Activated naive CD4-positive, alpha-beta T cell treated with Interleukin-2 at 50 U/mL for 16 hours (primary cell): Measurements from ENCODE around the gene PPP6R1.

Source experiments
- DNase-seq: peaks from one replicate; pipeline ENCODE4 v3.0.0-alpha.2; 2020

The PPP6R1 gene

GRCh38 chr19:55257461-55258420 is 1.1 kb downstream of the PPP6R1 start:
- peak; percentile 37 for DNase-seq

- DNase-seq = no peak
Measured at GRCh38 chr19:55256562-55257460, 2.0 kb downstream of the PPP6R1 start.

- peak; percentile 41 for DNase-seq
Measured at GRCh38 chr19:55255618-55256423, 3.0 kb downstream of the PPP6R1 start.

GRCh38 chr19:55254625-55254977 is 4.2 kb downstream of the PPP6R1 start:
- no peak for DNase-seq

- peak; percentile 64 for DNase-seq
Measured at GRCh38 chr19:55253842-55254624, 4.8 kb downstream of the PPP6R1 start.

- no peak for DNase-seq
Measured at GRCh38 chr19:55252760-55253663, 5.8 kb downstream of the PPP6R1 start.

- DNase-seq = peak; percentile 54
Measured at GRCh38 chr19:55251341-55252081, 7.3 kb downstream of the PPP6R1 start.

GRCh38 chr19:55250262-55251036 is 8.4 kb downstream of the PPP6R1 start:
- no peak for DNase-seq

GRCh38 chr19:55249841-55250240 is 9.0 kb downstream of the PPP6R1 start:
- DNase-seq = no peak

- no peak for DNase-seq
Measured at GRCh38 chr19:55248704-55249103, 10.1 kb downstream of the PPP6R1 start.

GRCh38 chr19:55248166-55248675 is 10.6 kb downstream of the PPP6R1 start:
- no peak for DNase-seq

GRCh38 chr19:55247621-55248099 is 11.2 kb downstream of the PPP6R1 start:
- DNase-seq = no peak

- no peak for DNase-seq
Measured at GRCh38 chr19:55246462-55247451, 12.1 kb downstream of the PPP6R1 start.

- no peak for DNase-seq
Measured at GRCh38 chr19:55245236-55245904, 13.4 kb downstream of the PPP6R1 start.

GRCh38 chr19:55244004-55244680 is 14.7 kb downstream of the PPP6R1 start:
- no peak for DNase-seq

GRCh38 chr19:55242517-55242916 is 16.3 kb downstream of the PPP6R1 start:
- DNase-seq = no peak
